ENCODE data around the gene LAMC2.

Gene LAMC2

DNA sequence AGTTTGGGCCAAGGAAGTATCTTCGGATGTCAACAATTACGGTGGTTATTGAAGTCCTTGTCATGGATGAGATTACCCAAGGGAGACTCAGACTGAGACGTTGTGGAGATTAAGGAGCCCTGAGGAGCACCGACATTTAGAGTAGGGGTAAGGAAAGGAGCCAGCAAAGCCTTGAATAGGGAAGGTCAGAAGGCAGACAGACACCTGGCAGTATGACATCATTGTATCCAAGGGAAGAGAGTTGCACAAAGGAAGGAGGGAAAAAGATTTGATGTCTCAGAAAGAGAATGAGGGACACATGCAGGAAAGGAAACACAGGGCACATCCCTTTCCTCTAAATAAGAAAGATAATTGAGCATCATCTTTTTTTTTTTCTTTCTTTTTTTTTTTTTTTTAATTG, 11.7 kb downstream of the LAMC2 start:
- no peak overlapping the region for H3K4me3 ChIP-seq (ENCODE audit: insufficient read depth, low read length, poor library complexity, severe bottlenecking)
- H3K9ac ChIP-seq (ENCODE audit: low read length), result no peak overlapping the region
- no peak overlapping the region for H3K4me2 ChIP-seq (ENCODE audit: low read depth, low read length, poor library complexity, severe bottlenecking)

DNA sequence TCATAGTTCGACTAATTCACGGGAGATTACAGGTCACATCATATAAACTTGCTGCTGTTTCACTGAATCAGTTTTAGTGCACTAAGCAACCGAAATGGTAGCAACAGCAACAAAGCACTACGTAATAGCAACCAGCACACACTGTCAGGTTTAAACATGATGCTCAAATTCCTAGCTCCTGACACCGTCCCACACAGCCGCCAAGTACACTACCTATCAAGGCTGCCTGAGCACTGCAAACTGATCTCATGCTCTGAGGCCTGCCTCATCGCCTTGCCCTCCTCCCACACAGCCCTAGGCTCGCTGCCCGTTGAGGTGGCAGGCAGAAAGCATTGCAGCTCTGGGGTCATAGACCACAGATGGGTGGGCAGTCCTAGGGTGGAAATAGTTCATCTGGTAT, 12.4 kb downstream of the LAMC2 start:
- H3K4me2 ChIP-seq (ENCODE audit: low read depth, low read length, poor library complexity, severe bottlenecking), result no peak overlapping the region
- no peaks in the 10 kb centered on the region for H3K9me2 ChIP-seq (replicated peaks; ENCODE audit: insufficient read depth, low read length)
- TF ChIP-seq, protein P1, sequence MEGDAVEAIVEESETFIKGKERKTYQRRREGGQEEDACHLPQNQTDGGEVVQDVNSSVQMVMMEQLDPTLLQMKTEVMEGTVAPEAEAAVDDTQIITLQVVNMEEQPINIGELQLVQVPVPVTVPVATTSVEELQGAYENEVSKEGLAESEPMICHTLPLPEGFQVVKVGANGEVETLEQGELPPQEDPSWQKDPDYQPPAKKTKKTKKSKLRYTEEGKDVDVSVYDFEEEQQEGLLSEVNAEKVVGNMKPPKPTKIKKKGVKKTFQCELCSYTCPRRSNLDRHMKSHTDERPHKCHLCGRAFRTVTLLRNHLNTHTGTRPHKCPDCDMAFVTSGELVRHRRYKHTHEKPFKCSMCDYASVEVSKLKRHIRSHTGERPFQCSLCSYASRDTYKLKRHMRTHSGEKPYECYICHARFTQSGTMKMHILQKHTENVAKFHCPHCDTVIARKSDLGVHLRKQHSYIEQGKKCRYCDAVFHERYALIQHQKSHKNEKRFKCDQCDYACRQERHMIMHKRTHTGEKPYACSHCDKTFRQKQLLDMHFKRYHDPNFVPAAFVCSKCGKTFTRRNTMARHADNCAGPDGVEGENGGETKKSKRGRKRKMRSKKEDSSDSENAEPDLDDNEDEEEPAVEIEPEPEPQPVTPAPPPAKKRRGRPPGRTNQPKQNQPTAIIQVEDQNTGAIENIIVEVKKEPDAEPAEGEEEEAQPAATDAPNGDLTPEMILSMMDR (IDR thresholded peaks at IDR 0.05; ENCODE audit: insufficient read depth, low read length, poor library complexity, severe bottlenecking), result no peak
- no peak for TF ChIP-seq EZH2phosphoT487 (conservative IDR thresholded peaks at IDR 0.05; ENCODE audit: low read length)
- no peak overlapping the region for H3K4me3 ChIP-seq (ENCODE audit: insufficient read depth, low read length, poor library complexity, severe bottlenecking)
- no peaks in the 10 kb centered on the region for H3K36me3 ChIP-seq (ENCODE audit: low read length)
- no peaks in the 10 kb centered on the region for H3K9me3 ChIP-seq (ENCODE audit: insufficient read depth, low read length)
- no peak overlapping the region for H2AFZ ChIP-seq (ENCODE audit: low read depth, low read length, severe bottlenecking)
- no peaks in the 10 kb centered on the region for H3F3A ChIP-seq (ENCODE audit: insufficient read depth)
- no peaks in the 10 kb centered on the region for H3K27me3 ChIP-seq (ENCODE audit: low read length)
- H3K27ac ChIP-seq (ENCODE audit: low read depth, low read length), result no peak overlapping the region
- no peaks in the 10 kb centered on the region for H3K79me2 ChIP-seq (ENCODE audit: insufficient read depth, low read length)
- no peaks in the 10 kb centered on the region for H4K20me1 ChIP-seq (ENCODE audit: low read depth, low read length)
- no peak overlapping the region for H3K9ac ChIP-seq (ENCODE audit: low read length)

More for the DNA sequence above, 11.7 kb downstream of the LAMC2 start:
- Histone ChIP-seq H3K9me2 (replicated peaks; ENCODE audit: insufficient read depth, low read length) (no peaks in the 10 kb centered on the region), H3K9me3 (ENCODE audit: insufficient read depth, low read length) (no peaks in the 10 kb centered on the region), H3F3A (ENCODE audit: insufficient read depth) (no peaks in the 10 kb centered on the region), H2AFZ (ENCODE audit: low read depth, low read length, severe bottlenecking) (no peak overlapping the region), H3K27ac (ENCODE audit: low read depth, low read length) (no peak overlapping the region), H3K36me3 (ENCODE audit: low read length) (no peaks in the 10 kb centered on the region), H3K79me2 (ENCODE audit: insufficient read depth, low read length) (no peaks in the 10 kb centered on the region), H4K20me1 (ENCODE audit: low read depth, low read length) (no peaks in the 10 kb centered on the region), H3K27me3 (ENCODE audit: low read length) (no peaks in the 10 kb centered on the region)
- TF ChIP-seq, protein P1 (IDR thresholded peaks at IDR 0.05; ENCODE audit: insufficient read depth, low read length, poor library complexity, severe bottlenecking), result no peak
- TF ChIP-seq EZH2phosphoT487 (conservative IDR thresholded peaks at IDR 0.05; ENCODE audit: low read length), result no peak

DNA sequence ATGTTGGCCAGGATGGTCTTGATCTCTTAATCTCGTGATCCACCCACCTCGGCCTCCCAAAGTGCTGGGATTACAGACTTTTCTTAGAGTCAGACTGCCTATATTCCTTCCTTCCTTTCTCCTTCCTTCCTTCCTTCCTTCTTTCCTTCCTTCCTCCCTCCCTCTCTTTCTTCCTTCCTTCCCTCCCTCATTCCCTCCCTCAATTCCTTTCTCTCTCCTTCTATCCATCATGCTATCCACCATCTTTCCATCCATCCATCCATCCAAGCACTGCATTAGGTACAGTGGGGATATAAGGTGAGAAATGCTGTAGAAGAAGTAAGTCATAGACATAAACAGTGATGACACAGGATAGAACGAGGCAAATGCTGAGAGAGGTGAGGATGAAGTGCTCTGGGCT, 13.2 kb downstream of the LAMC2 start:
- Histone ChIP-seq H3K4me2 (ENCODE audit: low read depth, low read length, poor library complexity, severe bottlenecking) (no peak overlapping the region), H3K79me2 (ENCODE audit: insufficient read depth, low read length) (no peaks in the 10 kb centered on the region), H3K27ac (ENCODE audit: low read depth, low read length) (no peak overlapping the region), H4K20me1 (ENCODE audit: low read depth, low read length) (no peaks in the 10 kb centered on the region), H2AFZ (ENCODE audit: low read depth, low read length, severe bottlenecking) (no peak overlapping the region), H3K9me3 (ENCODE audit: insufficient read depth, low read length) (no peaks in the 10 kb centered on the region), H3F3A (ENCODE audit: insufficient read depth) (no peaks in the 10 kb centered on the region), H3K27me3 (ENCODE audit: low read length) (no peaks in the 10 kb centered on the region), H3K9me2 (replicated peaks; ENCODE audit: insufficient read depth, low read length) (no peaks in the 10 kb centered on the region), H3K36me3 (ENCODE audit: low read length) (no peaks in the 10 kb centered on the region), H3K9ac (ENCODE audit: low read length) (no peak overlapping the region), H3K4me3 (ENCODE audit: insufficient read depth, low read length, poor library complexity, severe bottlenecking) (no peak overlapping the region)
- TF ChIP-seq, protein P1 (IDR thresholded peaks at IDR 0.05; ENCODE audit: insufficient read depth, low read length, poor library complexity, severe bottlenecking), result no peak
- no peak for TF ChIP-seq EZH2phosphoT487 (conservative IDR thresholded peaks at IDR 0.05; ENCODE audit: low read length)

Data from SU-DHL-6 (cell line).